ENCODE results near the gene CD79B.

CD79B gene

DNA sequence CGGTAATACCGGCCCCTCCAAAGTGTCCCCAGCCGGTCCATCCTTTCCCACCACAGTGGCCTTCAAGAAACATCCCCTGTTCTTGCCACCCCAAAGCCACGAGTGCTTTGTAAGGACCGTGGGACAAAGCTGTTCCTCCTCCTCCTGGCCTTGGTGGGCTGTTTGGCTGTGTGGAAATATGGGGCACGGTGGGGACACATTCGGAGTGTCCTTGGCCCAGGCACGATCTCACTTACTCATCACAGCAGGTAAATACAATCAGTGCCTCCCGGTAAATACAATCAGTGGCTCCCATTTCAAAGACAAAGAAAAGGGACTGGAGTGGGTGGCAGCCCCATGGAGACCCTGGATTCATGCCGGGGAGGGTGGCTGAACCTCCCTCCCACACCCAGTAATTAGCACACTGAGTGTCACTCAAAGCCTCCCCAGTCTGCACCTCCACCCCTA, 30.2 kb upstream of the CD79B start:
- in situ Hi-C loops (cut with MboI; ENCODE audit: low pct_unique_long_range_greater_than_20kb, low sequenced_read_pairs, unreplicated experiment), result no loop called here
- DNase-seq (ENCODE audit: low spot score), result no peak
- TF ChIP-seq, protein P1, sequence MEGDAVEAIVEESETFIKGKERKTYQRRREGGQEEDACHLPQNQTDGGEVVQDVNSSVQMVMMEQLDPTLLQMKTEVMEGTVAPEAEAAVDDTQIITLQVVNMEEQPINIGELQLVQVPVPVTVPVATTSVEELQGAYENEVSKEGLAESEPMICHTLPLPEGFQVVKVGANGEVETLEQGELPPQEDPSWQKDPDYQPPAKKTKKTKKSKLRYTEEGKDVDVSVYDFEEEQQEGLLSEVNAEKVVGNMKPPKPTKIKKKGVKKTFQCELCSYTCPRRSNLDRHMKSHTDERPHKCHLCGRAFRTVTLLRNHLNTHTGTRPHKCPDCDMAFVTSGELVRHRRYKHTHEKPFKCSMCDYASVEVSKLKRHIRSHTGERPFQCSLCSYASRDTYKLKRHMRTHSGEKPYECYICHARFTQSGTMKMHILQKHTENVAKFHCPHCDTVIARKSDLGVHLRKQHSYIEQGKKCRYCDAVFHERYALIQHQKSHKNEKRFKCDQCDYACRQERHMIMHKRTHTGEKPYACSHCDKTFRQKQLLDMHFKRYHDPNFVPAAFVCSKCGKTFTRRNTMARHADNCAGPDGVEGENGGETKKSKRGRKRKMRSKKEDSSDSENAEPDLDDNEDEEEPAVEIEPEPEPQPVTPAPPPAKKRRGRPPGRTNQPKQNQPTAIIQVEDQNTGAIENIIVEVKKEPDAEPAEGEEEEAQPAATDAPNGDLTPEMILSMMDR (IDR thresholded peaks at IDR 0.05; ENCODE audit: extremely low read depth, insufficient read depth, missing control alignments), result no peak

DNA sequence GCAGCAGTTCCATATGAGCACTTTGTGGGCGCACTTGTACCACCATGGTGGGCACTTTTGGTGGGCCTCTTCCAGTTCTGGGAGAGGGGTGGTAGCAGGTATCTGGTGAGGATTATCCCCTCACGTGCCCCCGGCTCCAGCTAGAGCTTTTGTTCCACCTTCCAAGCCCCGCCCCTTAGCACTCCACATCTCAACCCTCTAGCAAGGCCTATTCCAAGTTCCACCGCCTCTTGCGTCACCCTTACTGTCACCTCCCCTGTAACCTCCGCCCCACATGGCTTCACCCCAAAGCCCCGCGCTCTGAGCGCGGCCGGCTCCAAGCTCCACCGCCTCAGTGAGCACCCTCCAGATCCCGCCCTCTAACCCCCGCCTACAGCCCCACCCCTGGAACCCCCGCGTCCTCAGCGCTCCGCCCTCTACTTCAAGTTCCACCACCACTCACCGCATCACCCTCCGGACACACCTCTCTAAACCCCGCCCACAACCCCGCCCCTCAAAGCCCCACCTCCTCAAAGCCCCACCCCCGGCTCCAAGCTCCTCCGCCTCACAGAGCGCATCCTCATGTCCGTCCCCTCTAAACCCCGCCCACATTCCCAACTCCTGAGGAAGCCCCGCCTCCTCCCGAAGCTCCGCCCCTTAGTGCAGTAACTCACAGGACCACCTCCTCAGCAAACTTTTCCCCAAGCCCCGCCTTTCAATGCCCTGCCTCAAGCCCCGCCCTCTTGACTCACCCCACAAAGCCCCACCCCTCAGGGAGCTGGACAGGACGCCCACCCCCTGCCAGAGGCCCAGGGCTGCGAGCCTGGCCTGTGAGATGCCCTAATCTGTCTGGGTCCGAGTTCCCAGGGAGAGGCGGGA, 29.5 kb upstream of the CD79B start:
- TF ChIP-seq, protein P1 (IDR thresholded peaks at IDR 0.05; ENCODE audit: extremely low read depth, insufficient read depth, missing control alignments), result no peak
- DNase-seq (ENCODE audit: low spot score), result peak; percentile 64
- in situ Hi-C loops (cut with MboI; ENCODE audit: low pct_unique_long_range_greater_than_20kb, low sequenced_read_pairs, unreplicated experiment), result no loop called here

DNA sequence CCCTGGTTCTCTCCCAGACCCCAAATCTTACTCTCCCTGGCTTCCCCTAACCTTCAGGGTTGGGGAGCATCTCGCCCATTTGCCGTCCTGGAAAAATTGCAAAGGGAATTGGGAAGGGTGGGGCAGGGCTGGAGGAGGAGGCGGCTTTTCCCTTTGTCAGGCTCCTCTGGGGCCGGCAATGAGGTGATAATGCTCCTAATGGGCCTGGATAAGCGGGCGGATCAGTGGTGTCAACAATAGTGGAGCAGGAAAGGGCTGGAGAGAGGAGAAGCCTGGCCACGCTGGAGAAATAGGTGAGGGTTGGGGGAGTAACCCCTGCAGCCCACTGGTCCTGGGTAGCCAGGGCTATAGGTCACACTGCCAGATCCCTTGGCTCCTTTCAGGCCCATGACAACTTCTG, 28.3 kb upstream of the CD79B start:
- TF ChIP-seq, protein P1 (IDR thresholded peaks at IDR 0.05; ENCODE audit: extremely low read depth, insufficient read depth, missing control alignments), result no peak
- no peak for DNase-seq (ENCODE audit: low spot score)
- in situ Hi-C loops (cut with MboI; ENCODE audit: low pct_unique_long_range_greater_than_20kb, low sequenced_read_pairs, unreplicated experiment), result no loop called here

DNA sequence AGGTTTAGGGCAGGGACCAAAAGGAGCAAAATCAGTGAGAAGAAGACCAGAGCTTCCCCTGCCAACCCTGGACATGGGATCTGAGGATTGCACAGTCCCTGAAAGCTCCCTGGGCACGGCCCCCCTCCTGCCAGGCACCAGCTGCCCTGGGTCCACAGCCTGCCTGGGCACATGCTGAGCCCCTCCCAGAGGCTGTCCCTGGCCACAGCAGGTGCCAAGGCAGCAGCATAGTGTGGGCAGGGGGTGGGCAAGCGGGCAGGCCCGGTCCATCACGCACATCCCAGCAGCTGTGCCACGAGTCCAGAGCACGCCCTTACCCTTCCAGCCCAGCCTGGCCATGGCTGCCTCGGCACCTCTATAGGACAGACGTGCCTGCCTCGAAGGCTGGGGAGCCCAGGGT, 27.9 kb upstream of the CD79B start:
- DNase-seq (ENCODE audit: low spot score), result no peak
- TF ChIP-seq, protein P1 (IDR thresholded peaks at IDR 0.05; ENCODE audit: extremely low read depth, insufficient read depth, missing control alignments), result no peak
- in situ Hi-C loops (cut with MboI; ENCODE audit: low pct_unique_long_range_greater_than_20kb, low sequenced_read_pairs, unreplicated experiment), result no loop called here

DNA sequence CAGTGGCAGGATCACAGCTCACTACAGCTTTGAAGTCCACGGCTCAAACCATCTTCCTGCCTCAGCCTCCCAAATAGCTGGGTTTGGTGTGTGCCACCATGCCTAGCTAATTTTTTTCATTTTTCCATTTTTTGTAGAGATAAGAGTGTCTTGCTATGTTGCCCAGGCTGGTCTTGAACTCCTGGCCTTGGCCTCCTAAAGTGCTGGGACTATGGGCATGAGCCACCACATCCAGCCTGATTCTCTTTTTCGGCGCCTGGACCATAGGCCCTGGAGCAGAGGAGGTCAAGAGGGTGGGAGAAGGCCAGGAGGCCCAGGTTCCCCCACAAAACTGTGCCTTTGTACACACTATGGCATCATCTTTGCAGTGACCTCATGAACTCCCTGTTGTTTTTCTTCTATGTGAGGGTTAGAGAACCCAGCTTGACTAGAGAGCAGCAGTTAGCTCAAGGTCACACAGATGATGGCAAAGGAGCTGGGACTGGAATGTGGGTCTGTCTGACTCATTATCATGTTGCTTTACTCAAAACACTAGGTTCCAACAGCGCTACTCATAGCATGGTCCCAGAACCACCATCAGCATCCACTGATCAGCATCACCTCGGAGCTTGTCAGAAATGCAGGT, 24.3 kb upstream of the CD79B start:
- TF ChIP-seq, protein P1 (IDR thresholded peaks at IDR 0.05; ENCODE audit: extremely low read depth, insufficient read depth, missing control alignments), result no peak
- DNase-seq (ENCODE audit: low spot score), result no peak
- in situ Hi-C loops (cut with MboI; ENCODE audit: low pct_unique_long_range_greater_than_20kb, low sequenced_read_pairs, unreplicated experiment), result no loop called here

DNA sequence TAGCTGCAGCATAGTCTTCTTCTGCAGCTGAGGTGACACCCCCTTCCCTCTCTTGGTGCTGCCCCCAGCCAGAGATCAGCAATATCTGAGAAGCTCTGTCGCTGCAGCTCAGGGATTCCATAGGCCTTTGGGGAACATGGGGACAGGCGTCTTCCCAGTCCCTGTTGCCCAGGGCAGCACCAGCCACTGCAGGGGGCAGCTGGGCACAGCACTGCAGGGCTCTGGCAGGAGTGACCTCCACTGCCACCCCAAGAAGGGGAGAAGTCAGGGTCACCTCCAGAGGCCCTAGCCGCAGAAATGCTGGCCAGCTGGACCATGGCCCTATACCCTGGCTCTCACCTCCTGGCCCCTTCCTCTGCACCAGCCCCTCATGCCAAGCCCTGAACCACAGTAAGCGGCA, 23.7 kb upstream of the CD79B start:
- no peak for DNase-seq (ENCODE audit: low spot score)
- in situ Hi-C loops (cut with MboI; ENCODE audit: low pct_unique_long_range_greater_than_20kb, low sequenced_read_pairs, unreplicated experiment), result no loop called here
- TF ChIP-seq, protein P1 (IDR thresholded peaks at IDR 0.05; ENCODE audit: extremely low read depth, insufficient read depth, missing control alignments), result no peak

All from GM13977 (cell line).